Liver (tissue), 9 donors: ENCODE measurements around the gene MAVS. TPM values are rescaled to one million over a fixed set of nuclear protein-coding genes. Genes with fewer than 3 reads are reported as not detected.

ENCODE experiments used
- DNase-seq: peaks from one replicate; pipeline ENCODE4 v3.0.0-alpha.2; 2017; ENCODE audit warnings: low spot score
- H3K27ac ChIP-seq, 2 donors: one replicate each; pipeline ENCODE4 v1.7.0; 2013; ENCODE audit warnings: inconsistent platforms in 2 of 2, low read length in 2 of 2, control low read depth in 1 of 2, low read depth in 1 of 2, mild to moderate bottlenecking in 1 of 2
- H3K27me3 ChIP-seq, 4 donors: one replicate each; pipeline versions ENCODE4 v1.6.1 to v1.7.0; 2013; ENCODE audit warnings: low read length in 3 of 4, inconsistent platforms in 1 of 4, mild to moderate bottlenecking in 1 of 4, moderate library complexity in 1 of 4; ENCODE audit not compliant: control insufficient read depth in 4 of 4, insufficient read depth in 4 of 4
- H3K36me3 ChIP-seq, 4 donors: one replicate each; pipeline versions ENCODE4 v1.6.1 to v1.7.0; 2013; ENCODE audit warnings: low read length in 3 of 4, mild to moderate bottlenecking in 3 of 4, low read depth in 1 of 4, moderate library complexity in 1 of 4; ENCODE audit not compliant: control insufficient read depth in 4 of 4, insufficient read depth in 3 of 4
- H3K4me1 ChIP-seq, 4 donors: one replicate each; pipeline versions ENCODE4 v1.6.1 to v1.7.0; 2013; ENCODE audit warnings: low read length in 3 of 4, mild to moderate bottlenecking in 3 of 4, moderate library complexity in 1 of 4; ENCODE audit not compliant: control insufficient read depth in 4 of 4, insufficient read depth in 4 of 4
- H3K4me3 ChIP-seq, 3 donors: one replicate each; pipeline versions ENCODE4 v1.6.1 to v1.7.0; 2013; ENCODE audit warnings: low read length in 3 of 3, control low read depth in 1 of 3, low read depth in 1 of 3, mild to moderate bottlenecking in 1 of 3
- H3K9ac ChIP-seq, 2 donors: one replicate each; pipeline ENCODE4 v1.7.0; 2013; ENCODE audit warnings: low read length in 2 of 2, mild to moderate bottlenecking in 2 of 2, moderate library complexity in 2 of 2, control low read depth in 1 of 2, low read depth in 1 of 2
- H3K9me3 ChIP-seq, 4 donors: one replicate each; pipeline versions ENCODE4 v1.6.1 to v1.7.0; 2013; ENCODE audit warnings: low read length in 3 of 4; ENCODE audit not compliant: control insufficient read depth in 4 of 4
- CTCF ChIP-seq: fragments of 150-350 bp; IDR thresholded peaks from 2 replicates; pipeline ENCODE4 v1.5.1; 2017; ENCODE audit warnings: improper control_type of control experiment, low read depth, low read length; ENCODE audit not compliant: missing input control
- EGR1 ChIP-seq, 2 donors: IDR thresholded peaks; 2 replicates each; pipeline ENCODE4 v1.6.1; 2016 to 2018; ENCODE audit warnings: antibody characterized with exemption in 2 of 2, low read depth in 2 of 2
- HNF4G ChIP-seq: IDR thresholded peaks from 2 replicates; pipeline ENCODE4 v1.6.1; 2016; ENCODE audit warnings: antibody characterized with exemption
- JUND ChIP-seq, 2 donors: IDR thresholded peaks; 2 replicates each; pipeline ENCODE4 v1.6.1; 2016; ENCODE audit warnings: antibody characterized with exemption in 2 of 2
- MAX ChIP-seq: IDR thresholded peaks from 2 replicates; pipeline ENCODE4 v1.6.1; 2016; ENCODE audit warnings: antibody characterized with exemption
- NR2F2 ChIP-seq: IDR thresholded peaks from 2 replicates; pipeline ENCODE4 v1.6.1; 2016; ENCODE audit warnings: antibody characterized with exemption
- SP1 ChIP-seq: IDR thresholded peaks from 2 replicates; pipeline ENCODE4 v1.6.1; 2018; ENCODE audit warnings: antibody characterized with exemption, mild to moderate bottlenecking
- TAF1 ChIP-seq: conservative IDR thresholded peaks from 2 replicates; pipeline ENCODE4 v1.6.1; 2016; ENCODE audit warnings: antibody characterized with exemption, mild to moderate bottlenecking
- WGBS: extraction: QIAGEN DNeasy Blood & Tissue Kit; methylation state at CpG from one replicate; pipeline ENCODE4 v1.1.7; 2013; 5-methylcytosine and 5-hydroxymethylcytosine counted together
- polyA plus RNA-seq, 2 donors: library from polyadenylated mRNA; stranded (reverse) in 1 of 2; unstranded in 1 of 2; fragments of 200-250 nt in 1 of 2; fragments of >200 nt in 1 of 2; fragmentation: Nextera tagmentation in 1 of 2; extraction: Ambion mirVana in 1 of 2; gene quantifications; one replicate each; pipeline versions ENCODE4 v1.2.1 to v1.2.3, GENCODE V29; 2013 to 2015
- total RNA-seq, 2 donors: library from RNA; depleted of rRNA; stranded (reverse); fragments of >200 nt; gene quantifications; one replicate each; pipeline ENCODE4 v1.2.3, GENCODE V29; 2014
- donor health status: healthy.
- donor health status: healthy.
- donor health status: healthy.
- donor health status: healthy.
- donor health status: healthy.

Gene MAVS
- total and polyA plus RNA-seq, 4 donors, result 4.7 to 20.9 (median 11.9) TPM

GRCh38 chr20:3871550-3872265, 25.1 kb downstream of the MAVS start:
- TF ChIP-seq SP1, result no peak
- Histone ChIP-seq H3K27me3 (no peaks in the 10 kb centered on the region), H3K9me3 (no peaks in the 10 kb centered on the region), H3K4me1 (no peaks in the 10 kb centered on the region), H3K4me3 (no peak overlapping the region), H3K9ac (no peak overlapping the region), H3K36me3 (peaks cover 5 to 38% (median 12%) of the 10 kb centered on the region in 4 donors), H3K27ac (no peak overlapping the region)
- WGBS, result 89% methylated on average over 4 of the region's 4 CpGs
- DNase-seq, result no peak

GRCh38 chr20:3873507-3873906, 26.9 kb downstream of the MAVS start:
- H3K27ac ChIP-seq, result no peak overlapping the region
- peaks cover 0 to 28% (median 10%) of the 10 kb centered on the region in 4 donors for H3K36me3 ChIP-seq
- no peak overlapping the region for H3K9ac ChIP-seq
- no peaks in the 10 kb centered on the region for H3K4me1 ChIP-seq
- DNase-seq, result no peak
- WGBS, result 97% methylated on average over 5 of the region's 5 CpGs
- no peak overlapping the region for H3K4me3 ChIP-seq
- H3K9me3 ChIP-seq, result no peaks in the 10 kb centered on the region
- TF ChIP-seq JUND (IDR thresholded peaks at IDR 0.05) (no peak), NR2F2 (no peak)
- no peaks in the 10 kb centered on the region for H3K27me3 ChIP-seq

- 82% methylated on average over 3 of the region's 3 CpGs for WGBS
- Histone ChIP-seq H3K9ac (no peak overlapping the region), H3K4me3 (no peak overlapping the region), H3K27ac (no peak overlapping the region), H3K4me1 (no peaks in the 10 kb centered on the region), H3K36me3 (peaks cover 0 to 28% (median 10%) of the 10 kb centered on the region in 4 donors), H3K27me3 (no peaks in the 10 kb centered on the region), H3K9me3 (no peaks in the 10 kb centered on the region)
- peak; percentile 82 for TF ChIP-seq NR2F2
- TF ChIP-seq EGR1 (IDR thresholded peaks at IDR 0.05; ENCODE audit: low read depth in 2 of 2), result no peak
- no peak for TF ChIP-seq HNF4G
- TF ChIP-seq MAX, result no peak
- no peak for DNase-seq
These were observed 27.7 kb downstream of the MAVS start for GRCh38 chr20:3874194-3874844.

- TF ChIP-seq TAF1 (no peak), HNF4G (no peak), CTCF (no peak)
- H3K36me3 ChIP-seq, result peaks cover 0 to 21% (median 10%) of the 10 kb centered on the region in 4 donors
These were observed 28.8 kb downstream of the MAVS start for GRCh38 chr20:3875378-3875974.

More at GRCh38 chr20:3875378-3875974, 28.8 kb downstream of the MAVS start:
- Histone ChIP-seq H3K27ac (no peak overlapping the region), H3K4me3 (no peak overlapping the region), H3K27me3 (no peaks in the 10 kb centered on the region), H3K4me1 (no peaks in the 10 kb centered on the region), H3K9ac (no peak overlapping the region), H3K9me3 (no peaks in the 10 kb centered on the region)
- DNase-seq, result no peak
- WGBS, result 91% methylated on average over 9 of the region's 9 CpGs
